Naive B cell (primary cell): ENCODE data around the gene CCL3. TPM values are rescaled to one million over a fixed set of nuclear protein-coding genes. Genes with fewer than 3 reads are reported as not detected.
"Not testable (repeated sequence)": the region's sequence is repeated elsewhere in the genome, so short reads cannot be mapped to it uniquely, and the experiment has no call there.

ENCODE experiments used
- ATAC-seq, 2 donors: fragments of 150-1000 bp; cut with Tn5 transposase; 2 replicates each; pipeline ENCODE4 v1.10.0; 2021; ENCODE audit warnings: low read depth in 2 of 2, mild to moderate bottlenecking in 2 of 2, moderate library complexity in 2 of 2
- DNase-seq: peaks from one replicate; pipeline ENCODE4 v3.0.0; 2022
- H3K27ac Mint-ChIP-seq, 6 donors: one replicate each; pipeline ENCODE4 v1.8.0; 2020 to 2022; ENCODE audit warnings: mild to moderate bottlenecking in 6 of 6, mixed read lengths in 6 of 6, moderate library complexity in 5 of 6, inconsistent platforms in 2 of 6
- H3K27me3 Mint-ChIP-seq, 3 donors: one replicate each; pipeline ENCODE4 v1.8.0; 2021 to 2022; ENCODE audit warnings: mixed read lengths in 3 of 3, mild to moderate bottlenecking in 1 of 3
- H3K36me3 Mint-ChIP-seq, 2 donors: one replicate each; pipeline ENCODE4 v1.8.0; 2020 to 2022; ENCODE audit warnings: mixed read lengths in 2 of 2, inconsistent platforms in 1 of 2, mild to moderate bottlenecking in 1 of 2
- H3K4me1 Mint-ChIP-seq, 3 donors: one replicate each; pipeline ENCODE4 v1.8.0; 2020 to 2022; ENCODE audit warnings: mixed read lengths in 3 of 3, inconsistent platforms in 1 of 3, mild to moderate bottlenecking in 1 of 3, moderate library complexity in 1 of 3
- H3K4me3 Mint-ChIP-seq, 8 donors: one replicate each; pipeline ENCODE4 v1.8.0; 2020 to 2022; ENCODE audit warnings: mild to moderate bottlenecking in 8 of 8, mixed read lengths in 8 of 8, moderate library complexity in 8 of 8, inconsistent platforms in 2 of 8
- H3K9me3 Mint-ChIP-seq, 7 donors: one replicate each; pipeline ENCODE4 v1.8.0; 2020 to 2022; ENCODE audit warnings: mixed read lengths in 7 of 7, mild to moderate bottlenecking in 5 of 7, inconsistent platforms in 2 of 7, moderate library complexity in 1 of 7
- polyA plus RNA-seq, 6 donors: library from polyadenylated mRNA; unstranded; fragments of 300-500 nt; fragmentation: Illumina TruSeq; gene quantifications; one replicate each; pipeline ENCODE4 v1.2.3, GENCODE V29; 2021; ENCODE audit warnings: low read depth in 6 of 6

CCL3 gene
- polyA plus RNA-seq, 6 donors from 2014 or later: 7.0 to 36.8 (median 13.0) TPM

DNA sequence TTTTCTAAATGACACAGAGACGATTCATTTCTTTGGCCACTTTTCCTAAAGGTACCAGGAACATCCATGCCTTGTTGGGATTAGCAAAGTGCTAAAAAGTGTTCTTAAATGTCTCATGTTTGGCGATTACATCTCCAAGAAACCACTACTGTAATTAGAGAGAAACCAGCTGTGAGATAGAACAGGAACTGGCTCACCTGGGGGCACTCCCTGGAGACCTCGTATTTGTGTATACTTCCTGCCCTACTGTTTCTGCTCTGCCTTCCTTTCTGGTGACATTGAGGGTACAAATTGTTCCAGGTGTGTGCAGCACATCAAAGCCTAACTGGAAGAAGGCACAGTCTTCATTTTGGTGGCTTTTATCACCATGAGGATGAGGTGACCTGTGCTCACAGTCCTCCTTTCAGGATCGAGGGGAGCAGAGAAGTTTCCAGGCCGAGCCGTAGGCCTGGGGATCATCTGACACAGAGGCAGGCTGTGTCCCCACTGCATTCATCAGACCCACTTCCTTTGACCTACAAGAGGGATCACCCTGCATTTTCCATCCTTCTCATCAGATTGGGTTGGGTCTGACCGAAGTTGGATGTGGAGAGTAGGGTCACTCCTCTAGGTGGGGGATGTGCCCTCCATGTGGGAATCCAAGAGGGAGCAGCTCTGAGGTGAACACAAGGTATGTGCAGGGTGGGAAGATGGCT, 37.4 kb upstream of the CCL3 start:
- H3K27me3 Mint-ChIP-seq: no peaks in the 10 kb centered on the region
- H3K9me3 Mint-ChIP-seq: peaks cover 4 to 36% (median 23%) of the 10 kb centered on the region in 7 donors
- peak; percentile 97 to 98 for ATAC-seq
- H3K4me3 Mint-ChIP-seq: peak overlapping the region; percentile 72 to 91 (median 84)
- H3K36me3 Mint-ChIP-seq: peaks cover 11 to 20% of the 10 kb centered on the region in 2 donors
- peaks cover 60 to 78% (median 66%) of the 10 kb centered on the region in 3 donors for H3K4me1 Mint-ChIP-seq
- DNase-seq: peak; percentile 79
- H3K27ac Mint-ChIP-seq: peak overlapping the region; percentile 86 to 97 (median 94)

DNA sequence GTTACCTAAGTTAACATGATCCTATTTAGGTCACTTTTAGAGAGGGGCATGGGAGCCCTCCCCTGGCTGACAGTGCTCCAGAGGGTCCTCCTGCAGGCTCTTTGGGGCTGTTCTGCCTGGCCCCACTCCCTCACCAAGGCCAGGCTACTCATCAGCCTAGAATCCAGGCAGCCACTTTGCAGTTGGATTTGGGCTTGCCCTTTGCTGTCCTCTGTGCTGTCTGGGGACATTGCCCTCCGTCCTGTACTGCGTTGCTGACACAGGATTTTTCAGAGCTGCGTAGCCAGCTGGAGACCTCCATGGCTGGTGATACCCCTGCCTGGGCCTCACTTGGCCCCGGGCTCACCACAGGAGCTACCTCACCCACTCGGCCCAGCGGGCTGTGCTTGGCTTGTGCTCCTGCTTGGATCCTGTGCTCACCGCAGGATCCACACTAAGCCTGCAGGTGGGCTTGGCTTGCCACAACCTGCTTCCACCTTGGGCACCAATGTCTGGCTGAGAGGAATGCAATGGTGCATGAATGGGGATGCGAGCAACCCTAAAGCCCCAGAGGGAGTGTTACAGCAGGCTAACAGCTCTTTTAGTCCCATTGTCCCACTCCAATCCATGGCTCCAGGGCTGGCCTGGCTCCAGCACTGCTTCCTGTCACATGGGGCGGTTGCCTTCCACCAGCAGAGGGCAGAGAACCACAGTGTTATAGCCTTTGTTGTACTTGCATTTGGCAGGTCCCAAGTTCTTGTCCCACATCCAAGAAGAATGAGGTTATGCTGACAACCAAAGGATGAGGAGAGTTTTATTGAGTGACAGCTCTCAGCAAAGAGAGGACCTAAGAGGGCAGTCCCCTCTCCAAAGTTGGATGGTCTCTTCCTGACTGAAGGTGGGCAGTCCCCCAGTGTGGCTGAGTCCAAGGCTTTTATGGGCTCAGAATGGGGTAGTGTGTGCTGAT, 35.2 kb upstream of the CCL3 start:
- H3K27ac Mint-ChIP-seq: peak overlapping the region in 2 of 6 donors; percentile 8 to 96
- peaks cover 4 to 36% (median 23%) of the 10 kb centered on the region in 7 donors for H3K9me3 Mint-ChIP-seq
- peaks cover 42 to 58% (median 46%) of the 10 kb centered on the region in 3 donors for H3K4me1 Mint-ChIP-seq
- no peaks in the 10 kb centered on the region for H3K27me3 Mint-ChIP-seq
- DNase-seq (no peak), ATAC-seq (no peak)
- H3K36me3 Mint-ChIP-seq: peaks cover 11 to 20% of the 10 kb centered on the region in 2 donors
- peak overlapping the region in 3 of 8 donors; percentile 45 to 60 (median 51) for H3K4me3 Mint-ChIP-seq

DNA sequence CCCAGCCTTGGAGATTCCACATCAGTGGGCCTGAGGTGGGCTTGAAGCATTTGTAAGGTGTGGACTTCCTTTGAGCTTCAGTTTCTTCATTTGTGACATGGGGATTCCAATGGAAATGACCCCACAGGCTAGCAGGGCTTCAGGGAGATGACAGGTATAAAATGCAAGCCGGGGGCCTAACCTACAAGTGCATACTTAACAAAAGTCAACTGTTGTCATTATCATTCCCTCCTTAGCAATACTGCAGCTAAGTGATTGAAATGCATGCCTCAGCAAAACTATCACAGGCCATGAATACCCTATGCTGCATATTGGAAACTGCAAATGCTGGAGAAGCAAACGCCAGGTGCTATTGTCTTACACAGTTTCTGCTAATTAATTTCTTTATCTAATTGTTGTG, 33.5 kb upstream of the CCL3 start:
- Mint-ChIP-seq H3K4me1 (peaks cover 35 to 49% (median 37%) of the 10 kb centered on the region in 3 donors), H3K27ac (no peak overlapping the region), H3K4me3 (no peak overlapping the region), H3K27me3 (no peaks in the 10 kb centered on the region), H3K9me3 (peaks cover 4 to 36% (median 23%) of the 10 kb centered on the region in 7 donors), H3K36me3 (peaks cover 11 to 20% of the 10 kb centered on the region in 2 donors)
- DNase-seq (no peak), ATAC-seq (no peak)

DNA sequence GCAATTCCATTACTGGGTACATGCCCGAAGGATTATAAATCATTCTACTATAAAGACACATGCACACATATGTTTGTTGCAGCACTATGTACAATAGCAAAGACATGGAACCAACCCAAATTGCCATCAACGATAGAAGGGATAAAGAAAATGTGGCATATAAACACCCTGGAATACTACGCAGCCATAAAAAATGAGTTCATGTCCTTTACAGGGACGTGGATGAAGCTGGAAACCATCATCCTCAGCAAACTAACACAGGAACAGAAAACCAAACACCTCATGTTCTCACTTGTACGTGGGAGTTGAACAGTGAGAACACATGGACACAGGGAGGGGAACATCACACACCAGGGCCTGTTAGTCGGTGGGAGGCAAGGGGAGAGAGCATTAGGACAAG, 31.2 kb upstream of the CCL3 start:
- DNase-seq, H3K27ac Mint-ChIP-seq, H3K4me3 Mint-ChIP-seq, H3K36me3 Mint-ChIP-seq, ATAC-seq, H3K27me3 Mint-ChIP-seq: not testable (repeated sequence)
- Mint-ChIP-seq H3K9me3 (peaks cover 3 to 22% (median 11%) of the 10 kb centered on the region in 7 donors), H3K4me1 (peaks cover 25 to 36% (median 28%) of the 10 kb centered on the region in 3 donors)

DNA sequence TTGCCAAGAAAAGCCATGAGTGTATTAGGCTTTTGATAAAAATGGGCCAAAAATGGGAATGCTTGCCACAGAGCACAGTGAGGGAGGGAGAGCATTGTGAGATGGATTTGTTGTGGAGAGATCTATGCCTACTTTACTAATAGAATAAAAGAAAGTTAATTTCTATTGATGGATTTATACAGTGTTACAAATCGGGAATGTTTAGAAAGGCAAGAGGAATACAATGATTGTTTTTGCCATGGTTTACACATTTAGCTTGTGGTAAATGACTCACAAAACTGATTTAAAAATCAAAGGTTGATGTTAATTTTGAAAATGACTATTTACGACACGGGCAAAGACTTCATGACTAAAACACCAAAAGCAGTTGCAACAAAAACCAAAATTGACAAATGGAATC, 30.3 kb upstream of the CCL3 start:
- peaks cover 0 to 13% (median 2%) of the 10 kb centered on the region in 7 donors for H3K9me3 Mint-ChIP-seq
- DNase-seq: no peak
- H3K4me3 Mint-ChIP-seq: no peak overlapping the region
- H3K27me3 Mint-ChIP-seq: no peaks in the 10 kb centered on the region
- no peaks in the 10 kb centered on the region for H3K36me3 Mint-ChIP-seq
- no peak for ATAC-seq
- peaks cover 20 to 28% (median 24%) of the 10 kb centered on the region in 3 donors for H3K4me1 Mint-ChIP-seq
- peak overlapping the region in 1 of 6 donors; percentile 78 for H3K27ac Mint-ChIP-seq

- DNase-seq (no peak), ATAC-seq (no peak)
- H3K4me1 Mint-ChIP-seq: peaks cover 22 to 31% (median 24%) of the 10 kb centered on the region in 3 donors
- H3K4me3 Mint-ChIP-seq: peak overlapping the region in 4 of 8 donors; percentile 4 to 53 (median 29)
- H3K9me3 Mint-ChIP-seq: peaks cover 0 to 12% (median 0%) of the 10 kb centered on the region in 7 donors
- H3K27ac Mint-ChIP-seq: peak overlapping the region in 1 of 6 donors; percentile 9
- no peaks in the 10 kb centered on the region for H3K36me3 Mint-ChIP-seq
- H3K27me3 Mint-ChIP-seq: no peaks in the 10 kb centered on the region
Measured at GRCh38 chr17:36118477-36119353, 28.8 kb upstream of the CCL3 start.

GRCh38 chr17:36117505-36118382, 27.8 kb upstream of the CCL3 start:
- ATAC-seq: no peak
- Mint-ChIP-seq H3K27ac (peak overlapping the region in 4 of 6 donors; percentile 9 to 83 (median 74)), H3K4me3 (peak overlapping the region in 4 of 8 donors; percentile 6 to 53 (median 34)), H3K9me3 (peaks cover 2 to 19% (median 5%) of the 10 kb centered on the region in 7 donors), H3K27me3 (no peaks in the 10 kb centered on the region), H3K4me1 (peaks cover 22 to 26% (median 24%) of the 10 kb centered on the region in 3 donors), H3K36me3 (peaks cover 0 to 6% of the 10 kb centered on the region in 2 donors)
- no peak for DNase-seq

DNA sequence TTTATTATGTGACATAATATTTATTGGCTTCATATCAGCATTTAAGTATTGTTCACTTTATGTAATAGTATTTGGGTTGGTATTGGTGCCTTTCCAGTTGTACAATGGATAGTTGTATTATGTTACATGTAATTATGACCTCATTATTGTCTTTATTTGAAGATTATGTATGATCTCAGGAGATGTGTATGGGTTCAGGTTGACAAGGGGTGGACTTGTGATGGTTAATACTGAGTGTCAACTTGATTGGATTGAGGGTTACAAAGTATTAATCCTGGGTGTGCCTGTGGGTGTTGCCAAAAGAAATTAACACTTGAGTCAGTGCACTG, 25.7 kb upstream of the CCL3 start:
- H3K36me3 Mint-ChIP-seq: peaks cover 0 to 12% of the 10 kb centered on the region in 2 donors
- peaks cover 31 to 43% (median 33%) of the 10 kb centered on the region in 3 donors for H3K4me1 Mint-ChIP-seq
- H3K27ac Mint-ChIP-seq, ATAC-seq, H3K27me3 Mint-ChIP-seq, H3K4me3 Mint-ChIP-seq, DNase-seq: not testable (repeated sequence)
- H3K9me3 Mint-ChIP-seq: peaks cover 6 to 34% (median 16%) of the 10 kb centered on the region in 7 donors

DNA sequence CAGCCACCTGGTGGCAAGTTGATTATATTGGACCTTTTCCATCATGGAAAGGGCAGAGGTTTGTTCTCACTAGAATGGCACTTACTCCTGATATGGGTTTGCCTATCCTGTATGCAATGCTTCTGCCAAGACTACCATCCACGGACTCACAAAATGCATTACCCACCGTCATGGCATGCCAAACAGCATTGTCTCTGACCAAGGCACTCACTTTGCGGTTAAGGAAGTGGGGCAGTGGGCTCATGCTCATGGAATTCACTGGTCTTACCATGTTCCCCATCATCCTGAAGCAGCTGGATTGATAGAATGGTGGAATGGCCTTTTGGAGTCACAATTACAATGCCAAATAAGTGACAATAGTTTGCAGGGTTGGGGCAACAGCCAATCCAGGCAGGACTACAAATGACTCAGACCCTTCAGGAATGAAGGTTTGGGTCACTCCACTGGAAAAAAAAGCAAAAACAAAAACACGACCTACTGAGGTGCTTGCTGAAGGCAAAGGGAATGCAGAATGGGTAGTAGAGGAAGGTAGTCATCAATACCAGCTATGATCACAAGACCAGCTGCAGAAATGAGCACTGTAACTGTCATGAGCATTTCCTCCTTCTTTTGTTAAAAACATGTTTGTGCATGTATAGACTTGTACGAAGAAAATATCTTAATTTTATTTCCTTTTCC, 25.2 kb upstream of the CCL3 start:
- H3K4me1 Mint-ChIP-seq: peaks cover 36 to 48% (median 38%) of the 10 kb centered on the region in 3 donors
- H3K9me3 Mint-ChIP-seq: peaks cover 6 to 34% (median 16%) of the 10 kb centered on the region in 7 donors
- ATAC-seq, H3K4me3 Mint-ChIP-seq, H3K27me3 Mint-ChIP-seq, DNase-seq, H3K27ac Mint-ChIP-seq: not testable (repeated sequence)
- H3K36me3 Mint-ChIP-seq: peaks cover 0 to 12% of the 10 kb centered on the region in 2 donors

- H3K4me1 Mint-ChIP-seq: peaks cover 28 to 43% (median 37%) of the 10 kb centered on the region in 3 donors
- peaks cover 6 to 34% (median 16%) of the 10 kb centered on the region in 7 donors for H3K9me3 Mint-ChIP-seq
- not testable (repeated sequence) for H3K4me3 Mint-ChIP-seq, ATAC-seq, DNase-seq, H3K27me3 Mint-ChIP-seq
- peak overlapping the region in 1 of 6 donors; percentile 50 for H3K27ac Mint-ChIP-seq
- peaks cover 0 to 12% of the 10 kb centered on the region in 2 donors for H3K36me3 Mint-ChIP-seq
Measured at GRCh38 chr17:36113131-36113530, 23.2 kb upstream of the CCL3 start.

- peaks cover 6 to 34% (median 16%) of the 10 kb centered on the region in 7 donors for H3K9me3 Mint-ChIP-seq
- peak overlapping the region in 1 of 6 donors; percentile 50 for H3K27ac Mint-ChIP-seq
- DNase-seq: no peak
- H3K4me3 Mint-ChIP-seq: no peak overlapping the region
- H3K36me3 Mint-ChIP-seq: peaks cover 0 to 12% of the 10 kb centered on the region in 2 donors
- H3K27me3 Mint-ChIP-seq: no peaks in the 10 kb centered on the region
- ATAC-seq: no peak
- peaks cover 24 to 42% (median 39%) of the 10 kb centered on the region in 3 donors for H3K4me1 Mint-ChIP-seq
Measured at GRCh38 chr17:36112572-36112971, 22.6 kb upstream of the CCL3 start.
